AG20443 (cell line): Measurements from ENCODE around the gene FBXO21.
"Not testable (repeated sequence)": the region's sequence is repeated elsewhere in the genome, so short reads cannot be mapped to it uniquely, and the experiment has no call there.

Experiments
- DNase-seq: peaks from one replicate; pipeline ENCODE4 v3.0.0; 2012; ENCODE audit warnings: low spot score, mixed read lengths

FBXO21 gene

GRCh38 chr12:117190210-117190781 lies at the start of gene FBXO21:
Gene FBXO21 (minus strand): TSS chr12:117190470. CDS start chr12:117190456, 14 bp downstream.
- peak; percentile 99 for DNase-seq

GRCh38 chr12:117236456-117237001 lies 46.3 kb upstream of the FBXO21 start:
- peak; percentile 69 for DNase-seq

- DNase-seq, result no peak
Observed at GRCh38 chr12:117235261-117235660, 45.0 kb upstream of the FBXO21 start.

GRCh38 chr12:117234441-117234840 lies 44.2 kb upstream of the FBXO21 start:
- DNase-seq, result no peak

- no peak for DNase-seq
Observed at GRCh38 chr12:117231750-117232149, 41.5 kb upstream of the FBXO21 start.

- peak; percentile 28 for DNase-seq
Observed at GRCh38 chr12:117228239-117228638, 38.0 kb upstream of the FBXO21 start.

GRCh38 chr12:117227000-117227653 lies 36.9 kb upstream of the FBXO21 start:
- DNase-seq, result no peak

GRCh38 chr12:117226505-117226904 lies 36.2 kb upstream of the FBXO21 start:
- DNase-seq, result no peak

GRCh38 chr12:117225179-117225578 lies 34.9 kb upstream of the FBXO21 start:
- no peak for DNase-seq

- DNase-seq, result not testable (repeated sequence)
Observed at GRCh38 chr12:117220947-117221346, 30.7 kb upstream of the FBXO21 start.

GRCh38 chr12:117218149-117218548 lies 27.9 kb upstream of the FBXO21 start:
- no peak for DNase-seq

- no peak for DNase-seq
Observed at GRCh38 chr12:117216686-117217085, 26.4 kb upstream of the FBXO21 start.

- DNase-seq, result no peak
Observed at GRCh38 chr12:117214797-117215196, 24.5 kb upstream of the FBXO21 start.

- no peak for DNase-seq
Observed at GRCh38 chr12:117213295-117213808, 23.1 kb upstream of the FBXO21 start.

GRCh38 chr12:117212563-117213190 lies 22.4 kb upstream of the FBXO21 start:
- peak; percentile 89 for DNase-seq

GRCh38 chr12:117210266-117210918 lies 20.1 kb upstream of the FBXO21 start:
- no peak for DNase-seq

GRCh38 chr12:117209626-117210025 lies 19.4 kb upstream of the FBXO21 start:
- no peak for DNase-seq

- DNase-seq, result no peak
Observed at GRCh38 chr12:117208811-117209455, 18.7 kb upstream of the FBXO21 start.

- DNase-seq, result no peak
Observed at GRCh38 chr12:117208206-117208605, 17.9 kb upstream of the FBXO21 start.

GRCh38 chr12:117207675-117208074 lies 17.4 kb upstream of the FBXO21 start:
- DNase-seq, result no peak

GRCh38 chr12:117202556-117202955 lies 12.3 kb upstream of the FBXO21 start:
- no peak for DNase-seq

- no peak for DNase-seq
Observed at GRCh38 chr12:117202033-117202432, 11.8 kb upstream of the FBXO21 start.
